K562 (cell line): ENCODE data around the gene GPHA2. TPM values are rescaled to one million over a fixed set of nuclear protein-coding genes. Genes with fewer than 3 reads are reported as not detected.
A peak's percentile ranks its signal among the peaks of the same experiment; 100 is the strongest.

ENCODE experiments used
- AFF1 ChIP-seq, 2 experiments: fragments of 450-650 bp; IDR thresholded peaks; 2 replicates each; pipeline ENCODE4 v1.6.1; 2018; ENCODE audit warnings: mild to moderate bottlenecking in 2 of 2, low read depth in 1 of 2; ENCODE audit not compliant: partially characterized antibody in 2 of 2
- CREM ChIP-seq: IDR thresholded peaks from 2 replicates; pipeline ENCODE4 v1.6.1; 2014; ENCODE audit warnings: antibody characterized with exemption, low read depth
- FOS ChIP-seq: IDR thresholded peaks from 3 replicates; pipeline ENCODE4 v1.6.1; 2011; ENCODE audit not compliant: insufficient read length; ENCODE audit errors: extremely low read depth
- FOXA1 ChIP-seq: fragments of 450-650 bp; IDR thresholded peaks from 2 replicates; pipeline ENCODE4 v1.6.1; 2016; ENCODE audit warnings: mild to moderate bottlenecking, borderline replicate concordance
- HDAC8 ChIP-seq: fragments of 450-650 bp; IDR thresholded peaks from 2 replicates; pipeline ENCODE4 v1.6.1; 2016; ENCODE audit warnings: mild to moderate bottlenecking, missing genetic modification characterization, moderate library complexity, missing compliant biosample characterization
- HMG20A ChIP-seq: fragments of 450-650 bp; formaldehyde crosslinking; conservative IDR thresholded peaks from 2 replicates; pipeline ENCODE4 v1.4.0; 2020; ENCODE audit warnings: mild to moderate bottlenecking, mixed read lengths
- RAD51 ChIP-seq: fragments of 450-650 bp; IDR thresholded peaks from 2 replicates; pipeline ENCODE4 v1.7.1; 2016; ENCODE audit warnings: low read depth, mild to moderate bottlenecking, borderline replicate concordance
- SAP30 ChIP-seq: fragments of 200-600 bp; sonication (generic); IDR thresholded peaks from 2 replicates; pipeline ENCODE4 v1.6.1; 2012; ENCODE audit warnings: borderline replicate concordance, low read depth, mild to moderate bottlenecking, moderate library complexity, low read length, control low read depth, inconsistent platforms; ENCODE audit not compliant: insufficient read depth, poor library complexity, severe bottlenecking
- SMARCA4 ChIP-seq: fragments of 450-650 bp; IDR thresholded peaks from 2 replicates; pipeline ENCODE4 v1.6.1; 2016
- SRF ChIP-seq, 2 experiments: fragments of 250-450, 450-650 bp in 1 of 2; sonication (Bioruptor Pico) in 1 of 2; sonication (generic) in 1 of 2; formaldehyde crosslinking; IDR thresholded peaks; 2 replicates each; pipeline versions ENCODE4 v1.5.0 to v1.5.1; 2020 to 2022; ENCODE audit warnings: mild to moderate bottlenecking in 1 of 2, missing genetic modification reagents in 1 of 2
- ZBTB7A ChIP-seq: IDR thresholded peaks from 2 replicates; pipeline ENCODE4 v1.6.1; 2011; ENCODE audit warnings: low read depth, mild to moderate bottlenecking, low read length, moderate library complexity, borderline replicate concordance; ENCODE audit not compliant: control insufficient read depth
- ZNF12 ChIP-seq: sonication (generic); formaldehyde crosslinking; IDR thresholded peaks from 2 replicates; pipeline ENCODE4 v1.4.0; 2020; ENCODE audit warnings: mild to moderate bottlenecking, missing genetic modification reagents
- ZNF282 ChIP-seq: sonication (generic); formaldehyde crosslinking; IDR thresholded peaks from 2 replicates; pipeline ENCODE4 v1.8.1; 2023; ENCODE audit warnings: missing genetic modification reagents
- ZNF3 ChIP-seq: fragments of 250-450 bp; sonication (Bioruptor Pico); IDR thresholded peaks from 2 replicates; pipeline ENCODE4 v1.5.0; 2021; ENCODE audit warnings: mild to moderate bottlenecking, moderate library complexity
- ZNF408 ChIP-seq: fragments of 250-450 bp; sonication (Bioruptor Pico); IDR thresholded peaks from 2 replicates; pipeline ENCODE4 v1.4.0; 2020; ENCODE audit warnings: low read depth, mild to moderate bottlenecking, moderate library complexity
- polyA plus RNA-seq, 8 experiments: library from polyadenylated mRNA; depleted of rRNA in 4 of 8; stranded (reverse) in 5 of 8; unstranded in 3 of 8; fragments of >200 nt; fragmentation: Nextera tagmentation in 2 of 8; fragmentation: Illumina TruSeq in 1 of 8; extraction: Ambion mirVana in 2 of 8; extraction: Trizol in 1 of 8; gene quantifications; 2 replicates each; pipeline versions ENCODE4 v1.2.1 to v1.2.3, GENCODE V29; 2011 to 2014; ENCODE audit warnings: inconsistent platforms in 1 of 8, missing spikeins in 1 of 8
- total RNA-seq, 7 experiments: library from RNA; depleted of rRNA in 6 of 7; stranded (reverse); fragments of >200 nt in 6 of 7; fragmentation: Illumina TruSeq in 2 of 7; extraction: Trizol in 2 of 7; gene quantifications; 2 replicates each; pipeline versions ENCODE4 v1.2.1 to v1.2.3, GENCODE V29; 2011 to 2021; ENCODE audit warnings: low replicate concordance in 1 of 7
- TF ChIP-seq, protein P1 (sequence below): sonication (generic); formaldehyde crosslinking; IDR thresholded peaks from 2 replicates; pipeline ENCODE4 v1.8.1; 2022; ENCODE audit warnings: missing genetic modification reagents
- TF ChIP-seq, protein P2 (sequence below): sonication (generic); formaldehyde crosslinking; IDR thresholded peaks from 2 replicates; pipeline ENCODE4 v1.8.0; 2022; ENCODE audit warnings: mild to moderate bottlenecking, missing genetic modification reagents

GPHA2 gene
- total and polyA plus RNA-seq, 9 of the 15 experiments (the other 6 are each of a cell fraction or from before 2014, with no cell fraction given) = 0.17 to 0.22 TPM; not detected in 7

DNA sequence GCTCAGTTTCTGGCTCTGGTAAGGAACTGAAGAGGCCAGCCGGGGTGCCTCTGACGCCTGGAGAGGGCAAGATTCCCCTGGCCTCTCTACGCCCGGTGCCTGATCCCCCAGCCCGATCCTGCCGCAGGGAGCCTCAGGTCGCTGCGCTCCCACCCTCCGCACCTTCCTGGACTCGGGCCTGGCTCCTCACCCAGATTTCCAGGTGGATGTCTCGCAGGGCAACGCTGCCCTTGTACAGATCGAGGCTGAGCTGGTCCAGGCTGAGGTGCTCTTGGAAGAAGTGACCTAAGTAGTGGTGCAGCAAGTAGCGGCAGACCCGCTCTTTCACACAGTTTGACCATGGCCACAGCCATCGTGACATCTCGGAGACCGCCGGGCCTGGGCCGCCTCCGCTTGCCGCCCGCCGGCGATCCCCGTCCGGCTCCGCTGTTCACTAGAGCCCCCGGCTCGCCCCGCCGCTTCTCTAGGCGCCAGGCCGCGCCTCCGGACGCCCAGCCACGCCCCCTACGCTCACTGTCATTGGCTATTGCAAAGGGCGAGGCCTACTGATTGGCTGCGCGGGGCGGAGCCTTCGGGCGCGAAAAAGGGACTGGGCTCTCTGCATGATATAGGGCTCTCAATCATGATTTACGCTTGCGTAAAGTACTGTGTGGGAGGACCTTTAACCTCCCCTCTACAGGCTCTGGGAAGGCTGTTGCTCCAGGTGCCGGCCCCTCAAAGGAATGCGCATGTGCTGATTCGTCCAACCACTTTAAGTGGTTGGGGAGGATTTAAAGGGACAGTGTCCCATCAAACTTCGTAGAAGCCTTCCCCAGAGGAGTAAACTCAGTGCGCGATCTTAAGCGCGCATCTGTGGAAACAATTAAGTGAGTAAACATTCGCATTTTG is 18.7 kb downstream of the GPHA2 start, which contains the start of gene ATG2A (continued):
- TF ChIP-seq AFF1 (IDR thresholded peaks at IDR 0.05; ENCODE audit: low read depth in 1 of 2, partially characterized antibody in 2 of 2) (peak in 1 of 2 experiments; percentile 97), ZNF408 (CRISPR knock-in tag) (no peak), ZBTB7A (peak; percentile 88), ZNF3 (CRISPR knock-in tag) (no peak), HDAC8 (tag) (no peak), SRF (CRISPR knock-in tag; IDR thresholded peaks at IDR 0.05) (peak in 1 of 2 experiments; percentile 69; a peak in 1 of 4 replicates), ZNF282 (CRISPR knock-in tag) (no peak), ZNF12 (CRISPR knock-in tag) (no peak), SAP30 (peak; percentile 44), FOXA1 (no peak), RAD51 (no peak), FOS (peak; percentile 79), SMARCA4 (no peak), HMG20A (CRISPR knock-in tag) (no peak), CREM (no peak)
- TF ChIP-seq, protein P1, sequence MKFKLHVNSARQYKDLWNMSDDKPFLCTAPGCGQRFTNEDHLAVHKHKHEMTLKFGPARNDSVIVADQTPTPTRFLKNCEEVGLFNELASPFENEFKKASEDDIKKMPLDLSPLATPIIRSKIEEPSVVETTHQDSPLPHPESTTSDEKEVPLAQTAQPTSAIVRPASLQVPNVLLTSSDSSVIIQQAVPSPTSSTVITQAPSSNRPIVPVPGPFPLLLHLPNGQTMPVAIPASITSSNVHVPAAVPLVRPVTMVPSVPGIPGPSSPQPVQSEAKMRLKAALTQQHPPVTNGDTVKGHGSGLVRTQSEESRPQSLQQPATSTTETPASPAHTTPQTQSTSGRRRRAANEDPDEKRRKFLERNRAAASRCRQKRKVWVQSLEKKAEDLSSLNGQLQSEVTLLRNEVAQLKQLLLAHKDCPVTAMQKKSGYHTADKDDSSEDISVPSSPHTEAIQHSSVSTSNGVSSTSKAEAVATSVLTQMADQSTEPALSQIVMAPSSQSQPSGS = no peak
- TF ChIP-seq, protein P2, sequence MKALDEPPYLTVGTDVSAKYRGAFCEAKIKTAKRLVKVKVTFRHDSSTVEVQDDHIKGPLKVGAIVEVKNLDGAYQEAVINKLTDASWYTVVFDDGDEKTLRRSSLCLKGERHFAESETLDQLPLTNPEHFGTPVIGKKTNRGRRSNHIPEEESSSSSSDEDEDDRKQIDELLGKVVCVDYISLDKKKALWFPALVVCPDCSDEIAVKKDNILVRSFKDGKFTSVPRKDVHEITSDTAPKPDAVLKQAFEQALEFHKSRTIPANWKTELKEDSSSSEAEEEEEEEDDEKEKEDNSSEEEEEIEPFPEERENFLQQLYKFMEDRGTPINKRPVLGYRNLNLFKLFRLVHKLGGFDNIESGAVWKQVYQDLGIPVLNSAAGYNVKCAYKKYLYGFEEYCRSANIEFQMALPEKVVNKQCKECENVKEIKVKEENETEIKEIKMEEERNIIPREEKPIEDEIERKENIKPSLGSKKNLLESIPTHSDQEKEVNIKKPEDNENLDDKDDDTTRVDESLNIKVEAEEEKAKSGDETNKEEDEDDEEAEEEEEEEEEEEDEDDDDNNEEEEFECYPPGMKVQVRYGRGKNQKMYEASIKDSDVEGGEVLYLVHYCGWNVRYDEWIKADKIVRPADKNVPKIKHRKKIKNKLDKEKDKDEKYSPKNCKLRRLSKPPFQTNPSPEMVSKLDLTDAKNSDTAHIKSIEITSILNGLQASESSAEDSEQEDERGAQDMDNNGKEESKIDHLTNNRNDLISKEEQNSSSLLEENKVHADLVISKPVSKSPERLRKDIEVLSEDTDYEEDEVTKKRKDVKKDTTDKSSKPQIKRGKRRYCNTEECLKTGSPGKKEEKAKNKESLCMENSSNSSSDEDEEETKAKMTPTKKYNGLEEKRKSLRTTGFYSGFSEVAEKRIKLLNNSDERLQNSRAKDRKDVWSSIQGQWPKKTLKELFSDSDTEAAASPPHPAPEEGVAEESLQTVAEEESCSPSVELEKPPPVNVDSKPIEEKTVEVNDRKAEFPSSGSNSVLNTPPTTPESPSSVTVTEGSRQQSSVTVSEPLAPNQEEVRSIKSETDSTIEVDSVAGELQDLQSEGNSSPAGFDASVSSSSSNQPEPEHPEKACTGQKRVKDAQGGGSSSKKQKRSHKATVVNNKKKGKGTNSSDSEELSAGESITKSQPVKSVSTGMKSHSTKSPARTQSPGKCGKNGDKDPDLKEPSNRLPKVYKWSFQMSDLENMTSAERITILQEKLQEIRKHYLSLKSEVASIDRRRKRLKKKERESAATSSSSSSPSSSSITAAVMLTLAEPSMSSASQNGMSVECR (CRISPR knock-in tag) = no peak; the same call in 1 of the 2 replicates
